Measurements from ENCODE around the gene THRB. TPM values are rescaled to one million over a fixed set of nuclear protein-coding genes. Genes with fewer than 3 reads are reported as not detected.
"Not testable (repeated sequence)": the region's sequence is repeated elsewhere in the genome, so short reads cannot be mapped to it uniquely, and the experiment has no call there.

THRB gene
- total RNA-seq, 1 donor from 2014 or later = 8.4 TPM

- no peak for DNase-seq (ENCODE audit: low spot score)
These were observed 86.5 kb downstream of the THRB start for GRCh38 chr3:24407980-24408680.

GRCh38 chr3:24406900-24407299, 87.8 kb downstream of the THRB start:
- no peak for DNase-seq (ENCODE audit: low spot score)

GRCh38 chr3:24405057-24405456, 89.6 kb downstream of the THRB start:
- DNase-seq (ENCODE audit: low spot score) = no peak

GRCh38 chr3:24401811-24402185, 92.9 kb downstream of the THRB start:
- no peak for DNase-seq (ENCODE audit: low spot score)

GRCh38 chr3:24401090-24401810, 93.4 kb downstream of the THRB start:
- DNase-seq (ENCODE audit: low spot score) = no peak

- no peak for DNase-seq (ENCODE audit: low spot score)
These were observed 94.2 kb downstream of the THRB start for GRCh38 chr3:24400450-24400849.

- DNase-seq (ENCODE audit: low spot score) = no peak
These were observed 94.6 kb downstream of the THRB start for GRCh38 chr3:24400015-24400414.

- no peak for DNase-seq (ENCODE audit: low spot score)
These were observed 95.0 kb downstream of the THRB start for GRCh38 chr3:24399614-24400013.

- DNase-seq (ENCODE audit: low spot score) = not testable (repeated sequence)
These were observed 95.9 kb downstream of the THRB start for GRCh38 chr3:24398712-24399111.

- DNase-seq (ENCODE audit: low spot score) = no peak
These were observed 98.3 kb downstream of the THRB start for GRCh38 chr3:24396338-24396737.

GRCh38 chr3:24394754-24395153, 99.9 kb downstream of the THRB start:
- no peak for DNase-seq (ENCODE audit: low spot score)

GRCh38 chr3:24393316-24393715, 101.3 kb downstream of the THRB start:
- DNase-seq (ENCODE audit: low spot score) = no peak

- no peak for DNase-seq (ENCODE audit: low spot score)
These were observed 104.2 kb downstream of the THRB start for GRCh38 chr3:24390169-24391130.

- DNase-seq (ENCODE audit: low spot score) = peak; percentile 46
These were observed 105.3 kb downstream of the THRB start for GRCh38 chr3:24389108-24390090.

- DNase-seq (ENCODE audit: low spot score) = no peak
These were observed 106.0 kb downstream of the THRB start for GRCh38 chr3:24388611-24389010.

- no peak for DNase-seq (ENCODE audit: low spot score)
These were observed 106.5 kb downstream of the THRB start for GRCh38 chr3:24388159-24388558.

GRCh38 chr3:24387493-24387892, 107.2 kb downstream of the THRB start:
- no peak for DNase-seq (ENCODE audit: low spot score)

GRCh38 chr3:24387000-24387399, 107.7 kb downstream of the THRB start:
- DNase-seq (ENCODE audit: low spot score) = no peak

GRCh38 chr3:24386458-24386857, 108.2 kb downstream of the THRB start:
- DNase-seq (ENCODE audit: low spot score) = no peak

- DNase-seq (ENCODE audit: low spot score) = no peak
These were observed 109.5 kb downstream of the THRB start for GRCh38 chr3:24385012-24385615.

Data from umbilical cord (tissue), 2 donors.